ENCODE results near the gene BABAM2.

The BABAM2 gene

GRCh38 chr2:28387082-28387960 is 496.8 kb downstream of the BABAM2 start:
- Histone ChIP-seq H3K4me3 (ENCODE audit: low read depth in 1 of 2, low read length in 2 of 2) (no peak overlapping the region), H3K9me3 (ENCODE audit: control insufficient read depth in 1 of 2, low read length in 2 of 2) (no peaks in the 10 kb centered on the region), H3K27me3 (ENCODE audit: control insufficient read depth in 1 of 2, insufficient read depth in 2 of 2, low read length in 2 of 2) (no peaks in the 10 kb centered on the region), H3K4me1 (ENCODE audit: control insufficient read depth in 1 of 2, insufficient read depth in 2 of 2, low read length in 2 of 2) (peaks cover 23 to 24% of the 10 kb centered on the region in 2 donors), H3K9ac (ENCODE audit: low read depth in 1 of 2, low read length in 2 of 2) (no peak overlapping the region), H3K27ac (ENCODE audit: low read depth, low read length) (no peak overlapping the region), H3K36me3 (ENCODE audit: control insufficient read depth in 1 of 2, insufficient read depth in 2 of 2, low read length in 2 of 2) (no peaks in the 10 kb centered on the region)
